HL-60/S4 treated with retinoic acid at 250 ng/mL for 4 days and 3 days (cell line): Measurements from ENCODE around the gene EPS8L3.
"Not testable (repeated sequence)": the region's sequence is repeated elsewhere in the genome, so short reads cannot be mapped to it uniquely, and the experiment has no call there.

Source experiments
- in situ Hi-C: fragments of 300-500 bp; cut with MboI; formaldehyde crosslinking; loops from 2 replicates; pipeline ENCODE4 v1.7.0; 2022; ENCODE audit warnings: low sequenced_read_pairs

The EPS8L3 gene

GRCh38 chr1:109765896-109766615, 2.3 kb upstream of the EPS8L3 start:
- in situ Hi-C loops, result no loop called here

DNA sequence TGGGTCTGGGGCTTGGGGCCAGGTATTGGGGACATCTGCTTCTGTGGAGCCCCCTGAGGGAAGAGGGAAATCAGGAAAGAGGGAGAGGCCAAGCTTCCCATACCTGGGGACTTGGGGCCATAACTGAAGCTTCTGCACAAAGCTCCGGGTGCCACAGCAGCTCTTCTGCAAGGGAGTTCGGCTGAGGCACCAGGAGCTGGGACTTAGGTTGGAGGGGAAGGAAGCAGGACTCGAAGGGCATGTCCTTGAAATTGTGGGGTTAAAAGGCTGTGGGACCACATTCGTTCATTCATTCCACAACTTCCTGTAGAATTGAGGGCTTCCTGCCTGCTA, 1.7 kb upstream of the EPS8L3 start:
- in situ Hi-C loops, result no loop called here

- in situ Hi-C loops, result no loop called here
Measured at GRCh38 chr1:109764561-109765482, 1.1 kb upstream of the EPS8L3 start.

- in situ Hi-C loops, result no loop called here
Measured at GRCh38 chr1:109762821-109763645, 690 bp downstream of the EPS8L3 start.

DNA sequence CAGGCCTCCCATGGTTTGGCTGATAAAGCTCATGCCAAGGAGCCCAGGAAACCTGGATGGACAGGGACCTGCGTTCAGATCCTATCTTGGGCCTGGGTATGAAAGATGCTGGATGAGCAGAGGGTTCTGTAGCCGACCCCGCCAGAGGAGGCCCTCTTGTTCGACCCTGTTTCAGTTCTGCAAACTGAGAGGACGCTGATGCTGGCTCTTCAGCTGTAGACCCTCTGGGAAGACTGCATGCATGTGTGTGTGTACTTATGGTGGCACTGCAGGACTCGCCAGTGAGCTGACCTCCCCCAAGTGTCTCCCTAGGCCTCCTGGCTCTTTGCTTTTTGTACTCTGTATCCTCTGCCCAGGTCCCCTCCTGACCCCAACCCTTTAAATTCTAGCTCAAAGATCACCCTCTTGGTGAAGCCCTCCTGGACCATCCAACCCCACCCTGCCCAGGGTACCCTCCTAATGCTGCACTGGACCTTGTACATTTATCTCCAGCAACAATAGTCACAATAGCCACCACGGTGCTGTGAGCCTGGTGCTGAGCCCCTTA, 1.6 kb downstream of the EPS8L3 start:
- in situ Hi-C loops, result no loop called here

GRCh38 chr1:109761227-109762038, 2.3 kb downstream of the EPS8L3 start:
- in situ Hi-C loops, result no loop called here

DNA sequence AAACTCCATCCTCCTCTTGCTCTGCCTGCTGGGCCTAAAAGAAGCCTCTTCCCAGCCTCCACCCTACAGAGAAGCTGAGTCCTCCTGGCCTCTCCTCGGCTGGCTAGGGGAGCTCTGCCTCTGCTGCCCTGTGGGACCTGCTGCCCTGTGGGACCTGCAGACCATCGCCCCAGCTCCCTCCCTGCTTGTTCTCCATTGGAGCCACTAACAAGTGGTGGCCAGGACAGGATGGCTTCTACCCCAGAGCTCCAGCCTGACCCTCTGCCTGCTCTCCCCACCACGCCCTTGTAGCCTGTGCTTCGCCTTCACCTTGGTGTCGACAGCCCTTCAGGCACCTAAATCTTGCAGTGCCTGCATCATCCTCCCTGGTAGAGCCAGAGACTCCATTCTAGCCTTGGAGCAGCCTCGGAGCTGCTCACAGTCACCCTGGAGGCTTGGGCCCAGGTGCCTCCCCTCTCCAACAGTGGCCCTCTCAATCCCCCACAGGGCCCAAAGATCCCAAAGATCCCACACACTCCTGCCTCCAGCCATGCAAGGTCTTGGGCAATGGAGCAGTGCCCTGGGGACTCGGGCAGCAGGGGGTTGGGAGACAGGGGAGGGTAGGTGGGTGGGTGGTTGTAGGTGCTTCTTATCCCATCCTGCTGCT, 3.0 kb downstream of the EPS8L3 start:
- in situ Hi-C loops, result no loop called here

- in situ Hi-C loops, result no loop called here
Measured at GRCh38 chr1:109759513-109760334, 4.0 kb downstream of the EPS8L3 start.

DNA sequence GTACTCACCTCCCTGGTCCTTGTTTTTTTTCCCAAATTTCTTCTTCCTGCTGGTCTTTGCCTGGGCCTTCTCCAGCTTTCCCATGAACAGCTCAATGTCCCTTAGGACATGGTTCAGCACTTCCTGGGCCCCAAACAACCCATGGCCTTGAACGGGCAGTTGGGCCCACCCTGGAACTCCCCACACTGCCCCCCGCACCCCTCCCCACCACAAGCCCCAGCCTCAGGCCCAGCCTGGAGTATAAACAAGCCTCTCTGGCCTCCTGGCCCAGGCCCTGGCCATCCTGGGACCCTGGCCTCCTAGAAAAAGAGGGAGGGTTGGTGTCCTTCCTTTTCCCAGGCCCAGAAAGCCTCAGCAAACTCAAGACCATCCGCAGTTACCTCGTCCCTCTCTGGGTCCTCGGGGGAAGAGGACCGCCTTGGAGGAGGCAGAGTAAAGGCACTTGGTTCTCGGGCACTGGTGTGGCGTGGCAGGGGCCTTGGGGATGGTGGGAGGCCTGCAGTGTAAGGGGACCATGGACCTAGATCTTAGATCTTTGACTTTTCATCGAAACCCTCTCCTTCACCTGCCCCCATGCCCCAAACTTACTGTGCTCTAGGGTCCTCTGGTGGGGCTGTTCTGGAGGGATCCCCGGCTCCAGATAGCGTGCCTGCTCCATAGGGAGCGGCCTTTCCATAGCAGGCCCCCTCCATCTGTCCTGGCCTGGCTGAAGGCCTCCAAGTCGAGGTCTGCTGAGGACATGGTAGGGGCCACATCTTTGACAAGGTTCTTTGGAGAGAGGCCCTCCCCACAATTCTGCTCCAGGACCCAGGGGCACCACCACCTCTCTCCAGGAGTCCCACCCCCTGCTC, 5.6 kb downstream of the EPS8L3 start:
- in situ Hi-C loops, result no loop called here

DNA sequence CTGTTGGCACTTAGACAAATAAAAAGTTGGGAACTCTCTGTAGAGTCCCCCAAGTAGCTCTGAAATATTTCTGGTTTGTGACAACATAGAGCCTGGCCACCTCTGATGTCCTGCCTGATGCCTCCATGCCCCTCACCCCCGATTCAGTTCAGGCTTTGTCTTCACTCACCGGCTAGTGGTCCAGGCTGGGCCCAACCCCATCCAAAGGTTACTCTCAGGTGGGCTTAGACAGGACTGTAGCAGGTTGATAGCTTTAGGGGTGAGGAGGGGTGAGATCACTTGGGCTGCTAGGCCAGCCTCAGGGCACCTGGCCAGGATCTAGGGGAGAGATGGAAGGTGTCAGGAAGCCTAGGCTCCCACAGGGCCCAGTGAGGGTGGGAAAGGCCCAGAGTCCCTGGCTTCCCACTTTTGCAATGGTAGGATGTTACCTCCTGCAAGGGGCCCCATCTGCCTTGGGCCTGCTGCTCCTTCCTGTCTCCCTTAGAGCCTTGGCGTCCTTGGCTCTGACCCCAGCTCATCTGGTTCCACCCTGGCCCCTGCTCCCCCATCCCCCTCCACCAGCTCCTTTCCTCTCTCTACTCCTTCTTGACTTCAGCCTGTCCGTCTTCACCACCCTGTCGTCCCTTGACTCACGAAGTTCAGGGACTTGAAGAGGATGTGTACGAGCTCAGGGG, 6.7 kb downstream of the EPS8L3 start:
- in situ Hi-C loops, result no loop called here

GRCh38 chr1:109756325-109756724, 7.4 kb downstream of the EPS8L3 start:
- in situ Hi-C loops, result not testable (repeated sequence)

DNA sequence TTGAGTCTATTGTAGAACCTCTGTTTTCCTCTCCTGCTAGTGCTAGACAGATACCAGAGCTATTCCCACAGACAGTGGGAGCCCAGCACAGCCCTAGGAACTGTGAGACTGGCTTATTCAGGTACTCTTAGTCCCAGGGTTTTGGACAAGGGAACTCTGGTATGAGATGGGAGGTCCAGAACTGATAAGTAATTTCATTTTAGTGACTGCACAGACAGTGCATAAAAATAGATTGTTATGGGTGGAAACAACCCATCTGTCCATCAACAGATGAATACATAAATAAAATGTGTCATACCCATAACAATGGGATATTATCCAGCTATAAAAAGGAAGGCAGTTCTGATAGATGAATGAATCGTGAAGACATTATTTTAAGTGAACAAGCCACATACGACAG, 9.0 kb downstream of the EPS8L3 start:
- in situ Hi-C loops, result no loop called here

- in situ Hi-C loops, result no loop called here
Measured at GRCh38 chr1:109751531-109752260, 12.0 kb downstream of the EPS8L3 start.

DNA sequence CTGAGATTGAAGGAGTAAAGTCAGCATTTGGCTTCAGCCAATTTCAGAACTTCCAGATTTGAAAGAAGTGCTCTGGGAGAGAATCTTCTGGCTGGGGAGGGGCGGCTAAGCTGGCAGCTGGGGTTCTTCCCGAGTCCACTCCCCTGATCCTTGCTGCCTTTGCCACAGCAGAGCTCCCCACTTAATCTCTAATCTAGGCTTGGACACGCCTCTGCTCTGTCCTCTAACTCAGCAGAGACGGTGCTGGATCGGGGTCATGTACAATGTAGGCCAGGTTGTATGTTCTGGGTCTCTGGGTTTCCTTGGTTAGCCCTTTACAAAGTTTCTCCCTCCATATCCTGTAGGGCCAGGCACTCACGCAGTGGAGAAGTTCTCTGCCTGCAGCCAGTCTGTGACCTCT, 12.8 kb downstream of the EPS8L3 start:
- in situ Hi-C loops, result no loop called here

DNA sequence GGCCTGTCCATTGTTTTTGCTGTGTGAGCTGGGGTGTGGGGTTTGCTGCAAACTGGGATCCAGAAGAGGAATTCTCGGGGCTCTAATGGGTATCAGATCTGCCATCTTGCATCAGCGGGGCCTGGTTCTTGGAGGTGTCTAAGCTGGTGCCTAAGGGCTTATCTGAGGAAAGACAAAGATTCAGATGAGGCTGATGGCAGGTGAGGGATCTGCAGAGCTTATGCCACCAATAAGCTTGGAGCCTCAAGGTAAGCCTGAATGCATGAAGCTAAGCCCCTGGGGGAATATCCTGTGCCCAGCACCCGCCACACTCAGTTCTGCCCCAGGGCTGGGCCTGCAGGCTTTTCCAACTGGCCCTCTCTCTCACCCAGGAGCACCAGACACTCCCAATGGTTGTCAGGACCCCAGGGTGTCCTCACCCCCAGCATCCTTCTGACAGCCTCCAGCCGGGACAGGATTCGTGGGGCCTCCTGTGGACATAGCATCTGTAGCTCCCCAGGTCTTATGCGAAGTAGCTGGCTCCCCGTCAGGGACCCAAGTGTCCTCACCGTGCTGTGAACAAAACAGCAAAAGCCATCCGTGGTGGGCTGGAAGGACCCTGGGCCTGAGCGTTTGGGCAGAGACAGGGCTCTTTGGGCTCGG, 13.4 kb downstream of the EPS8L3 start:
- in situ Hi-C loops, result no loop called here

GRCh38 chr1:109749221-109749620, 14.5 kb downstream of the EPS8L3 start:
- in situ Hi-C loops, result no loop called here
